AG04449 (cell line): ENCODE measurements around the gene SYCP3.
"Not testable (repeated sequence)": the region's sequence is repeated elsewhere in the genome, so short reads cannot be mapped to it uniquely, and the experiment has no call there.

Experiments
- CTCF ChIA-PET: fragments of 350-600 bp; formaldehyde crosslinking; extraction: SDS; loops from one replicate; lab custom pipeline; 2021; ENCODE audit warnings: antibody characterized with exemption; lab: Yijun Ruan, JAX
- POLR2A ChIA-PET: fragments of 400-600, 350-600 bp; formaldehyde crosslinking; extraction: SDS; loops from one replicate; lab custom pipeline; 2020; ENCODE audit warnings: antibody characterized with exemption, inconsistent platforms; lab: Yijun Ruan, JAX
- DNase-seq: peaks from one replicate; pipeline ENCODE4 v3.0.0-alpha.2; 2010; ENCODE audit warnings: low read depth, low spot score
- H3K4me3 ChIP-seq: 2 replicates; pipeline ENCODE4 v1.5.1; 2011; ENCODE audit warnings: low read depth, mild to moderate bottlenecking, control low read depth, low read length
- TF ChIP-seq, protein P1 (sequence below): IDR thresholded peaks from one replicate; pipeline ENCODE4 v1.5.1; 2011; ENCODE audit warnings: mild to moderate bottlenecking, moderate library complexity, low read length, control low read depth, inconsistent platforms; ENCODE audit not compliant: insufficient read depth; ENCODE audit errors: missing control alignments

Gene SYCP3

DNA sequence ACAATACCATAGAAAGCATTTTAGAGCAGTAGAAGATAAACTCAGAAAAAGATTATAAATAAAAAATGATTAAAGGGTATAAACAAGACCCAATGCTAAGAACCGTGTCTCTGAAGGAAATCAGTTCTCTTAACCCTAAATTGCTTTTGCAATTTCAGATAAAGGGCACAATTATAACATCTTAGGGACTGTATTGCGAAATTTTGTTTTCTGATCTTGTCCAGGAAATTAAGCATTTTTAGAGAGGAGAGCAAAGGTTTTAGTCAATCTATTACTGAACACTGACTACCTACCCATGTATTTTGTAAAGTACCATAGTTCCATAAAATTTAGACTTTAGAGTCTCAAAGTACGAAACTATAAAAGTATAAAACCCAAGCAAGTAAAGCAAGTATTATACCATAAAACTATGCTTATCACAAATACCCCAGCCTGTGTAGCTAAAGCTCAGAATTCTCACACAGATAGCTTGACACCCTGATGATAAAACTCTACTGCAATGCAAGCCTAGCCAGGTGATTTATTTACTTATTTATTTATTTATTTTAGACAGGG is 48.6 kb downstream of the SYCP3 start:
- CTCF ChIA-PET: interaction anchor here (0.6 kb wide), 1 partner anchor 14 kb away, joined by 3 read pairs; no protein-coding TSS in a partner anchor
- POLR2A ChIA-PET: no interaction called here
- no peak overlapping the region for H3K4me3 ChIP-seq
- TF ChIP-seq, protein P1, sequence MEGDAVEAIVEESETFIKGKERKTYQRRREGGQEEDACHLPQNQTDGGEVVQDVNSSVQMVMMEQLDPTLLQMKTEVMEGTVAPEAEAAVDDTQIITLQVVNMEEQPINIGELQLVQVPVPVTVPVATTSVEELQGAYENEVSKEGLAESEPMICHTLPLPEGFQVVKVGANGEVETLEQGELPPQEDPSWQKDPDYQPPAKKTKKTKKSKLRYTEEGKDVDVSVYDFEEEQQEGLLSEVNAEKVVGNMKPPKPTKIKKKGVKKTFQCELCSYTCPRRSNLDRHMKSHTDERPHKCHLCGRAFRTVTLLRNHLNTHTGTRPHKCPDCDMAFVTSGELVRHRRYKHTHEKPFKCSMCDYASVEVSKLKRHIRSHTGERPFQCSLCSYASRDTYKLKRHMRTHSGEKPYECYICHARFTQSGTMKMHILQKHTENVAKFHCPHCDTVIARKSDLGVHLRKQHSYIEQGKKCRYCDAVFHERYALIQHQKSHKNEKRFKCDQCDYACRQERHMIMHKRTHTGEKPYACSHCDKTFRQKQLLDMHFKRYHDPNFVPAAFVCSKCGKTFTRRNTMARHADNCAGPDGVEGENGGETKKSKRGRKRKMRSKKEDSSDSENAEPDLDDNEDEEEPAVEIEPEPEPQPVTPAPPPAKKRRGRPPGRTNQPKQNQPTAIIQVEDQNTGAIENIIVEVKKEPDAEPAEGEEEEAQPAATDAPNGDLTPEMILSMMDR: no peak
- no peak for DNase-seq

DNA sequence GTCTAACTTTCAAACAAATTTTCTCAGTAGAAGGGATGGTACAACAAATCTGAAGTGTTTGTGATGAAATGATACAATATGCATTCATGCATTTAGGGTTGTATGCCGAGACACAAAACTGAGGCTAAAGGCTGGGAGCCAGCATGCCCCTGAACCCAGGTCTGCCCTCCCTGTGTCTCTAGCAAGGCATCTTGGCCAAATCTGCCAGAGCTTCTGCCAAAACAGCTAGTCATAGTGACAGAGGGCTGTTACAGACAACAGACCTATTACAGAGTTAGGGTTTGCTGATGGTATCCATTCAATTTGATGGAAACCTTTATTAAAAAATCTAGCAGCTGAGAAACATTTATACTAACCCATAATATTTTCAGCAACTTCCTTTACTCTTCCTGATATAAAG is 53.1 kb downstream of the SYCP3 start:
- CTCF ChIA-PET: no interaction called here
- no peak for DNase-seq
- H3K4me3 ChIP-seq: no peak overlapping the region
- TF ChIP-seq, protein P1: no peak
- POLR2A ChIA-PET: no interaction called here

DNA sequence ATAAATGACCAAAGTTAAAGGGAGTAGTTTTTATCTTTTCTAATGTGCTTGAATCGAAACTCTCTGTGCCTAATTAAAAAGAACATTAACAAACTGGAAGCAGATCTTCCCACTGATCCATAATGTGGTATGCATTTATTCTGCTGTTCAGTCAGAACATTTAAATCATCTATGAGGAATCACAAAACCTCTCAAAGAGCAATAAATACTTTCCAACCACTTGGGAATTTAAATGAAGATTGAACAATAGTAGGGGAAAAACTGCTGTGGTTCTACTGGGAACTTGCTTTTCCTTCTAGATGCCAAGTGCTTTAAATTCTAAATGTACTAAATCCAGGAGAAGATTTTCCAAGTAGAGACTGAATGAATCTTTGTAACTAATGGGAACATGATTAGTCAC is 54.2 kb downstream of the SYCP3 start:
- no peak for DNase-seq
- ChIA-PET CTCF (no interaction called here), POLR2A (no interaction called here)
- H3K4me3 ChIP-seq: no peak overlapping the region
- TF ChIP-seq, protein P1: no peak

DNA sequence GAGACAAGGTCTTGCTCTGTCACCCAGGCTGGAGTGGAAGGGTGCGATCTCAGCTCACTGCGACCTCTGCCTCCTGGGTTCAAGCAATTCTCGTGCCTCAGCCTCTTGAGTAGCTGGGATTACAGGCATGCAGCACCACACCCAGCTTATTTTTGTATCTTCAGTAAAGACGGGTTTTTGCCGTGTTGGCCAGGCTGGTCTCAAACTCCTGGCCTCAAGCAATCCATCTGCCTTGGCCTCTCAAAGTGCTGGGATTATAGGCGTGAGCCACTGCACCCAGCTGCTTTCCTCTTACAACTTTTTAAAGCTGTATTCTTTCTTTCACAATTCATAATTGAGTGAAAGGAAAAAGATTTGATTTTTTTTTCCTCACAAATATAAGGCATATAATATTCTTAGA is 57.6 kb downstream of the SYCP3 start:
- DNase-seq, POLR2A ChIA-PET, H3K4me3 ChIP-seq, CTCF ChIA-PET: not testable (repeated sequence)

DNA sequence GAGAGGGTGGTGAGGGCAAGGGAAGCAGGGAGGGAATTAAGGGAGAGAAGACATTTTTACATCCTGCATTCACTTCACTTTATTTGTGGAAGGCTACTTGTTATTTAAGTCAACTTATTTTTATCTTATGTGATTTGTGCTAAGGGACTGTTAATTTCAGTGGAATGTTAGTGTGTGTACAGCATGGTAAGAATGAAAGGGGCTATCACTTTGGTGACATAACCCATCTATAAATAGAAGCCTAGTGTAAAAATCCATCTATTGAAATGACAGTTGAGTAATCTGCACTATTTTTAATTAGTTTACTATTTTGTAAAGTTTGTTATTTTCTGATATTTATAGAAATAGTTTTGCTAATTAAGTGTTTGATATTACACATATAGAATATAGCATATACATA is 58.6 kb downstream of the SYCP3 start:
- no peak overlapping the region for H3K4me3 ChIP-seq
- ChIA-PET CTCF (no interaction called here), POLR2A (no interaction called here)
- DNase-seq: no peak
- TF ChIP-seq, protein P1: no peak

DNA sequence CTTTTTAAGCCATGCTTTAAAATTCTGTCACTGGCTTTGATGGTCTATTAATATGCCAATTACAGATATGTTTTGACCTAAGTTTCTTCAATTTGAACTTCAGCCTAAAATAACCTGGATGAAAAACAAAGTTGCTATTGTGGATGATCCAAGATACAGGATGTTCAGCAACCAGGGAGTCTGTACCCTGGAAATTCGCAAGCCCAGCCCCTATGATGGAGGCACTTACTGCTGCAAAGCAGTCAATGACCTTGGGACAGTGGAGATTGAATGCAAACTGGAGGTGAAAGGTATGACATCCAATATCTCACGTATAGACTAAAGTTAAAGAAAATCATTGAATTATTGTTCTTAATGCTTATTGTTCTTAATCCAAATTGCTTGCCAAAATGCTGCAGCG is 59.0 kb downstream of the SYCP3 start:
- no peak overlapping the region for H3K4me3 ChIP-seq
- DNase-seq: no peak
- TF ChIP-seq, protein P1: no peak
- POLR2A ChIA-PET: no interaction called here
- CTCF ChIA-PET: no interaction called here
